Neural cell (in vitro differentiated cells): ENCODE data around the gene FGD3.

Experiments used
- CTCF ChIP-seq: fragments of 450-650 bp; IDR thresholded peaks from 2 replicates; pipeline ENCODE4 v1.5.1; 2014; ENCODE audit warnings: antibody characterized with exemption, mild to moderate bottlenecking, moderate library complexity; ENCODE audit not compliant: poor library complexity, severe bottlenecking
- EP300 ChIP-seq: fragments of 450-650 bp; conservative IDR thresholded peaks from 2 replicates; pipeline ENCODE4 v1.6.1; 2014; ENCODE audit warnings: antibody characterized with exemption, mild to moderate bottlenecking, moderate library complexity; ENCODE audit not compliant: poor library complexity, severe bottlenecking
- EZH2 ChIP-seq: fragments of 200-600, 300-800 bp; shearing (Covaris generic), sonication (generic); IDR thresholded peaks from 2 replicates; pipeline ENCODE4 v1.6.1; 2014; ENCODE audit warnings: antibody characterized with exemption, low read length, borderline replicate concordance, mild to moderate bottlenecking; ENCODE audit not compliant: insufficient read depth, poor library complexity, severe bottlenecking
- MXI1 ChIP-seq: fragments of 450-650 bp; conservative IDR thresholded peaks from 2 replicates; pipeline ENCODE4 v1.6.1; 2014; ENCODE audit warnings: antibody characterized with exemption, mild to moderate bottlenecking; ENCODE audit not compliant: poor library complexity, severe bottlenecking
- POLR2AphosphoS5 ChIP-seq: IDR thresholded peaks from 2 replicates; pipeline ENCODE4 v1.6.1; 2012
- RAD21 ChIP-seq: fragments of 450-650 bp; conservative IDR thresholded peaks from 2 replicates; pipeline ENCODE4 v1.6.1; 2014; ENCODE audit warnings: antibody characterized with exemption, mild to moderate bottlenecking, moderate library complexity
- REST ChIP-seq: IDR thresholded peaks from 2 replicates; pipeline ENCODE4 v1.6.1; 2012; ENCODE audit warnings: borderline replicate concordance
- TAF1 ChIP-seq: IDR thresholded peaks from 2 replicates; pipeline ENCODE4 v1.6.1; 2012; ENCODE audit warnings: low read depth

GRCh38 chr9:93035821-93036351 lies 88.6 kb downstream of the FGD3 start:
- TF ChIP-seq EP300 (no peak), EZH2 (no peak), REST (no peak), RAD21 (no peak), CTCF (no peak), MXI1 (no peak), POLR2AphosphoS5 (no peak), TAF1 (no peak)
